ENCODE measurements around the gene PRKCE.

DNA sequence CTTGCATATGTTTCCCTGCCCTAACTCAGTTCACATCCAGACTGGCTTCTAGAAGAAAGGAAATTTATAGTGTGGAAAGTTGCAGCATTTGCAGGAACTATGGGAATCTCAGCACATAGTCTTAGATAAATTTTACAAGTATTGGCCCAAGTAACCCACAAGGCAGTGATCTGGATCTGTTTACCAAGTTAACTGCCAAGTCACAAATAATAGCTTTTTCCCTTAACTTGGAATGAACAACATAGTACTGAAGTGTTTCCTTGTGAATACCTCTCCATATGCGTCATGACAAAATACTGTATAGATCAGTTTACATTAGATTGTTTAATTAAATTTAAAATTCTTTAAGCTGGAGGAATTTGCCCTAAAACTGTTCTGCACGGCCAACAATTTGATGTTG, 390.0 kb downstream of the PRKCE start:
- TF ChIP-seq ZNF274 (IDR thresholded peaks at IDR 0.05; ENCODE audit: low read depth, low read length) (no peak), YY1 (IDR thresholded peaks at IDR 0.05; ENCODE audit: insufficient read depth, insufficient read length) (no peak), SUZ12 (IDR thresholded peaks at IDR 0.05; ENCODE audit: extremely low read depth, insufficient read depth, insufficient read length) (no peak)

All from NT2/D1 (cell line).